ENCODE results near the gene GSTM2. TPM values are rescaled to one million over a fixed set of nuclear protein-coding genes. Genes with fewer than 3 reads are reported as not detected.

GSTM2 gene
- total RNA-seq, 1 experiment from 2014 or later: 2.5 TPM

DNA sequence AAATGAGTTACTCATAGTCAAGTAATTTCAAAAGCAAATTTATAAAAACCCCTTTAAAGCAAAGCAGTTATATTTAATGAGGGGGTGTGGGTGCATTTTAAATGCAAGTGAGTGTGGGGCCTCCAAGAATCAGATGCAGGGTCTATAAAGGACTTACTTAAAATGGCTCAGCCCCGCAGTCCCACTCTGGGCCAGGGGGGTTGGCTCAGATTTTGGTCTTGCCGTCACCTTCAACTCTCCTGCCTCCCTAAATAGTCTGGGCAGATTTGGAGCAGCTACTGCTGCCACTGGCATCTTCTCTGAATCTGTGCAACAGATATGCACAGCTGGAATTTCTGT is 32.0 kb upstream of the GSTM2 start:
- peaks cover 15% of the 10 kb centered on the region for H3K4me1 Mint-ChIP-seq (ENCODE audit: low read depth, unreplicated experiment)
- DNase-seq: no peak
- BruUV-seq (replicated peaks): no TSS peak
- intact Hi-C loops (cut with micrococcal nuclease; ENCODE audit: unreplicated experiment): no loop called here
- H3K27me3 Mint-ChIP-seq (ENCODE audit: unreplicated experiment): no peaks in the 10 kb centered on the region
- no peak for TF ChIP-seq CTCF (IDR thresholded peaks at IDR 0.05; ENCODE audit: unreplicated experiment)
- H3K27ac Mint-ChIP-seq (ENCODE audit: unreplicated experiment): no peak overlapping the region
- no peak overlapping the region for H3K4me3 Mint-ChIP-seq (ENCODE audit: low read depth, unreplicated experiment)
- CTCF ChIA-PET: no interaction called here
- H3K9me3 Mint-ChIP-seq (ENCODE audit: low read depth, unreplicated experiment): no peaks in the 10 kb centered on the region
- H3K36me3 Mint-ChIP-seq (ENCODE audit: insufficient read depth, unreplicated experiment): peaks cover 5% of the 10 kb centered on the region

DNA sequence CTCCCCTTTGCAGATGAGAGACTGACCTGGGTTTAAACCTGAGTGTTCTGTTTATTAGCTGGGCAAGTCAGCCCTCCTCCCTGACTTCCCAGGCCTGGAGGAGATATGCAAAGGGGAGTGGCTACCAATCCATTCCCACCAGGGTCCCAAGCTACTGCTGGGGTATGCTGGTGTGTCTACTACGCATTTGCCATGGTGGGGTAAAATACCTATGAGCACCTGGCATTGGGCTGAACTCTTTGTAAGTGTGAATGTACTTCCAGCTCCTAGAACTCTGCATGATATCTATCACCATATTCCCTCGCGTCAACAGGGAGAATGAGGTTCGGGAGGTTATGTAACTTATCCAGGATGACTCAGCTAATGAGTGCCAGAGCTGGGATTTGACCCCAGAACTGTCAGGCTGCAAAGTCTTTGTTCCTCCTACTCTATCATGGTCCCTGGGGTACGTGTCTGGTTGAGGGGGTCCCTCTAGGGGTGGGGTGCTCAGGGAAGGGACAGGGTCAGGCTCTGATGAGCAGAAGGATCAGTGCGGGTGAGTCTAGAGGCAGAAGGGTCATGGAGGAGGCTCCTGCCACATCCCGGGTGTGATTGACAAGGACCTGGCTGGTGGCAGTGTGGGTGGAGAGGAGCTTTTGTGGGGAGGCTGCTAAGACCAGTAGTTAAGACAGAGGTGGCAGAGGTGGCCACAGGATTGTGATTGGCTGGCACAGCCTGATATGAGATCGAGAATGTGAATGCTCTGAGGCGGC is 31.5 kb upstream of the GSTM2 start:
- no peak overlapping the region for H3K27ac Mint-ChIP-seq (ENCODE audit: unreplicated experiment)
- peaks cover 5% of the 10 kb centered on the region for H3K36me3 Mint-ChIP-seq (ENCODE audit: insufficient read depth, unreplicated experiment)
- no peaks in the 10 kb centered on the region for H3K9me3 Mint-ChIP-seq (ENCODE audit: low read depth, unreplicated experiment)
- no TSS peak for BruUV-seq (replicated peaks)
- intact Hi-C loops (cut with micrococcal nuclease; ENCODE audit: unreplicated experiment): no loop called here
- H3K4me3 Mint-ChIP-seq (ENCODE audit: low read depth, unreplicated experiment): no peak overlapping the region
- no peak for DNase-seq
- no peak for TF ChIP-seq CTCF (IDR thresholded peaks at IDR 0.05; ENCODE audit: unreplicated experiment)
- H3K4me1 Mint-ChIP-seq (ENCODE audit: low read depth, unreplicated experiment): peaks cover 15% of the 10 kb centered on the region
- H3K27me3 Mint-ChIP-seq (ENCODE audit: unreplicated experiment): no peaks in the 10 kb centered on the region
- CTCF ChIA-PET: interaction anchor here (1.2 kb wide), 1 partner anchor 88 kb away, joined by 4 read pairs; the partner anchor contains the start of gene GNAI3

GRCh38 chr1:109637446-109637845 is 30.4 kb upstream of the GSTM2 start:
- H3K27ac Mint-ChIP-seq (ENCODE audit: unreplicated experiment): no peak overlapping the region
- peaks cover 15% of the 10 kb centered on the region for H3K4me1 Mint-ChIP-seq (ENCODE audit: low read depth, unreplicated experiment)
- intact Hi-C loops (cut with micrococcal nuclease; ENCODE audit: unreplicated experiment): no loop called here
- no peaks in the 10 kb centered on the region for H3K27me3 Mint-ChIP-seq (ENCODE audit: unreplicated experiment)
- no peak overlapping the region for H3K4me3 Mint-ChIP-seq (ENCODE audit: low read depth, unreplicated experiment)
- CTCF ChIA-PET: interaction anchor here (1.2 kb wide), 1 partner anchor 89 kb away, joined by 4 read pairs; the partner anchor contains the start of gene GNAI3
- peaks cover 5% of the 10 kb centered on the region for H3K36me3 Mint-ChIP-seq (ENCODE audit: insufficient read depth, unreplicated experiment)
- no TSS peak for BruUV-seq (replicated peaks)
- no peak for TF ChIP-seq CTCF (IDR thresholded peaks at IDR 0.05; ENCODE audit: unreplicated experiment)
- no peak for DNase-seq
- no peaks in the 10 kb centered on the region for H3K9me3 Mint-ChIP-seq (ENCODE audit: low read depth, unreplicated experiment)

DNA sequence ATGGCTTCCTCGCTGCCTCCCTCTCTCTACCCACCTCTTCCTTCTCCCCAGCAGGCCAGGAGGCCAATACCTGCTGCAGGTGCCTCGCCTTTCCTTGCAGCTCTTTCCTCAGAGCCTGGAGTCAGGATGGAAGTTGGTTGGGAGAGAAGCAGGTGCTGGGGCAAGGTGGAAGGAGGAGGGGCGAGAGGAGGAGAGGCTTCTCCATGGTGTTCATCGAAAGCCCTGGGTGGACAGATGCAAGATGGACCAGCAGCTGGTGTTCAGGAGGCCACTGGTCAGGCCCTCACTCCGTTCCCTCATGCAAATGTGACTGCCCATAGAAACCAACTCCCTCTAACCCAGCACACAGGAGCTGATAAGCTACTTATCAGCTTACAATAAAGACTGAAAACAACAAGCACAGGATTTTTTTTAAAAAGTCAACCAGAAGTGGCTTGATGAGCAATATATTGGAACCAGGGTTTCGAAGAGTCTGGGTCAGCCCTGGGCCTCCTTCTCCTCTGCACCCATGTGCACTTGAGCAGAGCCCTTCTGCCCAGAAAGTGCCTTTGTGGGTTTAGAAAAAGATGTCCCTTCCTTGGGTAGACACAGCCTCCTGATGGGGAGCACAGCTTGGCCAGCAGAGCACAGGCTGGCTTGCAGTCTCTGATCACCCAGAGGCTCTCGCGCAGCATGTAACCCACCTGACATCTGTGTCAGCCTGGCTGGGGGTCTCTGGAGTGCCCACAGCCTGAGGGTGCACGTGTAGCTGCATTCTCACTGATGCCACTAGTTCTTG is 28.6 kb upstream of the GSTM2 start:
- Mint-ChIP-seq H3K36me3 (ENCODE audit: insufficient read depth, unreplicated experiment) (peaks cover 6% of the 10 kb centered on the region), H3K9me3 (ENCODE audit: low read depth, unreplicated experiment) (no peaks in the 10 kb centered on the region), H3K27ac (ENCODE audit: unreplicated experiment) (no peak overlapping the region), H3K4me3 (ENCODE audit: low read depth, unreplicated experiment) (no peak overlapping the region), H3K27me3 (ENCODE audit: unreplicated experiment) (no peaks in the 10 kb centered on the region), H3K4me1 (ENCODE audit: low read depth, unreplicated experiment) (peaks cover 20% of the 10 kb centered on the region)
- CTCF ChIA-PET: interaction anchor here (0.5 to 3.3 kb wide), 11 partner anchors 9 to 345 kb away, joined by 3 to 26 read pairs (median 6); partner anchors contain the start of genes AHCYL1, GNAI3 and GSTM4
- intact Hi-C loops (cut with micrococcal nuclease; ENCODE audit: unreplicated experiment): no loop called here
- no peak for TF ChIP-seq CTCF (IDR thresholded peaks at IDR 0.05; ENCODE audit: unreplicated experiment)
- DNase-seq: no peak
- BruUV-seq (replicated peaks): no TSS peak

Data from Calu3 (cell line).